WTC11 (cell line): ENCODE measurements around the gene SMARCA2. TPM values are rescaled to one million over a fixed set of nuclear protein-coding genes. Genes with fewer than 3 reads are reported as not detected.

ENCODE experiments used
- ATAC-seq: fragments of 200-7000 bp; cut with Tn5 transposase; 2 replicates; pipeline ENCODE4 v1.10.0; 2021; ENCODE audit warnings: mild to moderate bottlenecking, moderate library complexity
- CTCF ChIA-PET: fragments of 300-600 bp; sonication (Branson Sonifier 250); formaldehyde crosslinking; loops from one replicate; lab custom pipeline; 2021; ENCODE audit warnings: antibody characterized with exemption; lab: Charles Lee
- POLR2A ChIA-PET: fragments of 350-600 bp; sonication (Branson Sonifier 250); formaldehyde crosslinking; loops from one replicate; lab custom pipeline; 2021; ENCODE audit warnings: antibody characterized with exemption; lab: Charles Lee
- DNase-seq: peaks from one replicate; pipeline ENCODE4 v3.0.0; 2021; ENCODE audit warnings: low spot score
- H3K27ac Mint-ChIP-seq: 2 replicates; pipeline ENCODE4 v1.8.0; 2021; ENCODE audit warnings: mixed read lengths
- H3K27me3 Mint-ChIP-seq: 2 replicates; pipeline ENCODE4 v1.8.0; 2021; ENCODE audit warnings: low read depth, mild to moderate bottlenecking, moderate library complexity, mixed read lengths
- H3K36me3 Mint-ChIP-seq: 2 replicates; pipeline ENCODE4 v1.8.0; 2021; ENCODE audit warnings: mixed read lengths
- H3K4me1 Mint-ChIP-seq: 2 replicates; pipeline ENCODE4 v1.8.0; 2022; ENCODE audit warnings: mixed read lengths
- H3K4me3 Mint-ChIP-seq: 2 replicates; pipeline ENCODE4 v1.8.0; 2021; ENCODE audit warnings: mild to moderate bottlenecking, moderate library complexity, mixed read lengths
- H3K9me3 Mint-ChIP-seq: 2 replicates; pipeline ENCODE4 v1.8.0; 2021; ENCODE audit warnings: mixed read lengths
- ESRRA ChIP-seq: sonication (generic); formaldehyde crosslinking; IDR thresholded peaks from 2 replicates; pipeline ENCODE4 v1.8.1; 2022; ENCODE audit warnings: mild to moderate bottlenecking, missing genetic modification reagents, borderline replicate concordance
- FOXJ3 ChIP-seq: sonication (generic); formaldehyde crosslinking; IDR thresholded peaks from 2 replicates; pipeline ENCODE4 v1.9.0; 2021; ENCODE audit warnings: missing genetic modification reagents, mild to moderate bottlenecking, borderline replicate concordance
- FOXP1 ChIP-seq: sonication (generic); formaldehyde crosslinking; IDR thresholded peaks from 2 replicates; pipeline ENCODE4 v1.8.0; 2022; ENCODE audit warnings: missing genetic modification reagents, mild to moderate bottlenecking, moderate library complexity, borderline replicate concordance
- FOXP4 ChIP-seq: sonication (generic); formaldehyde crosslinking; IDR thresholded peaks from 2 replicates; pipeline ENCODE4 v1.8.0; 2022; ENCODE audit warnings: mild to moderate bottlenecking, missing genetic modification reagents
- GABPB1 ChIP-seq: sonication (generic); formaldehyde crosslinking; IDR thresholded peaks from 2 replicates; pipeline ENCODE4 v1.8.1; 2023; ENCODE audit warnings: mild to moderate bottlenecking, missing genetic modification reagents
- GTF2I ChIP-seq: fragments of 250-450 bp; sonication (Bioruptor Pico); conservative IDR thresholded peaks from 2 replicates; pipeline ENCODE4 v1.4.0; 2021; ENCODE audit warnings: mild to moderate bottlenecking
- JAZF1 ChIP-seq: fragments of 250-450 bp; sonication (Bioruptor Pico); IDR thresholded peaks from 2 replicates; pipeline ENCODE4 v1.9.0; 2021; ENCODE audit warnings: moderate library complexity, mild to moderate bottlenecking, inconsistent platforms
- MYBL2 ChIP-seq: sonication (generic); formaldehyde crosslinking; IDR thresholded peaks from 2 replicates; pipeline ENCODE4 v1.8.1; 2023; ENCODE audit warnings: mild to moderate bottlenecking, moderate library complexity, missing genetic modification reagents
- OVOL2 ChIP-seq: fragments of 250-450 bp; sonication (Bioruptor Pico); IDR thresholded peaks from 2 replicates; pipeline ENCODE4 v1.9.0; 2021; ENCODE audit warnings: mild to moderate bottlenecking, borderline replicate concordance
- RORB ChIP-seq: fragments of 250-450 bp; sonication (Bioruptor Pico); IDR thresholded peaks from 2 replicates; pipeline ENCODE4 v1.9.0; 2021; ENCODE audit warnings: mild to moderate bottlenecking
- SOX15 ChIP-seq: fragments of 250-450 bp; sonication (Bioruptor Pico); IDR thresholded peaks from 2 replicates; pipeline ENCODE4 v1.9.0; 2021; ENCODE audit warnings: mild to moderate bottlenecking
- ZNF121 ChIP-seq: sonication (generic); formaldehyde crosslinking; IDR thresholded peaks from 2 replicates; pipeline ENCODE4 v1.8.0; 2023; ENCODE audit warnings: missing genetic modification reagents
- ZNF219 ChIP-seq: sonication (generic); formaldehyde crosslinking; IDR thresholded peaks from 2 replicates; pipeline ENCODE4 v1.8.0; 2023; ENCODE audit warnings: missing genetic modification reagents, mild to moderate bottlenecking, borderline replicate concordance
- ZNF396 ChIP-seq: fragments of 250-450 bp; sonication (Bioruptor Pico); IDR thresholded peaks from 2 replicates; pipeline ENCODE4 v1.8.0; 2021; ENCODE audit warnings: mild to moderate bottlenecking, moderate library complexity, borderline replicate concordance
- total RNA-seq: library from RNA; stranded (reverse); gene quantifications from 3 replicates; pipeline ENCODE4 v1.2.3, GENCODE V29; 2021
- TF ChIP-seq, protein P1 (sequence below): sonication (generic); formaldehyde crosslinking; IDR thresholded peaks from 2 replicates; pipeline ENCODE4 v1.8.1; 2023; ENCODE audit warnings: mild to moderate bottlenecking, missing genetic modification reagents, borderline replicate concordance
- TF ChIP-seq, protein P2 (sequence below): fragments of 250-450 bp; sonication (Bioruptor Pico); IDR thresholded peaks from 2 replicates; pipeline ENCODE4 v1.9.0; 2021; ENCODE audit warnings: mild to moderate bottlenecking, borderline replicate concordance

Gene SMARCA2
- total RNA-seq, 1 experiment from 2014 or later: 20.3 TPM

- TF ChIP-seq, protein P1, sequence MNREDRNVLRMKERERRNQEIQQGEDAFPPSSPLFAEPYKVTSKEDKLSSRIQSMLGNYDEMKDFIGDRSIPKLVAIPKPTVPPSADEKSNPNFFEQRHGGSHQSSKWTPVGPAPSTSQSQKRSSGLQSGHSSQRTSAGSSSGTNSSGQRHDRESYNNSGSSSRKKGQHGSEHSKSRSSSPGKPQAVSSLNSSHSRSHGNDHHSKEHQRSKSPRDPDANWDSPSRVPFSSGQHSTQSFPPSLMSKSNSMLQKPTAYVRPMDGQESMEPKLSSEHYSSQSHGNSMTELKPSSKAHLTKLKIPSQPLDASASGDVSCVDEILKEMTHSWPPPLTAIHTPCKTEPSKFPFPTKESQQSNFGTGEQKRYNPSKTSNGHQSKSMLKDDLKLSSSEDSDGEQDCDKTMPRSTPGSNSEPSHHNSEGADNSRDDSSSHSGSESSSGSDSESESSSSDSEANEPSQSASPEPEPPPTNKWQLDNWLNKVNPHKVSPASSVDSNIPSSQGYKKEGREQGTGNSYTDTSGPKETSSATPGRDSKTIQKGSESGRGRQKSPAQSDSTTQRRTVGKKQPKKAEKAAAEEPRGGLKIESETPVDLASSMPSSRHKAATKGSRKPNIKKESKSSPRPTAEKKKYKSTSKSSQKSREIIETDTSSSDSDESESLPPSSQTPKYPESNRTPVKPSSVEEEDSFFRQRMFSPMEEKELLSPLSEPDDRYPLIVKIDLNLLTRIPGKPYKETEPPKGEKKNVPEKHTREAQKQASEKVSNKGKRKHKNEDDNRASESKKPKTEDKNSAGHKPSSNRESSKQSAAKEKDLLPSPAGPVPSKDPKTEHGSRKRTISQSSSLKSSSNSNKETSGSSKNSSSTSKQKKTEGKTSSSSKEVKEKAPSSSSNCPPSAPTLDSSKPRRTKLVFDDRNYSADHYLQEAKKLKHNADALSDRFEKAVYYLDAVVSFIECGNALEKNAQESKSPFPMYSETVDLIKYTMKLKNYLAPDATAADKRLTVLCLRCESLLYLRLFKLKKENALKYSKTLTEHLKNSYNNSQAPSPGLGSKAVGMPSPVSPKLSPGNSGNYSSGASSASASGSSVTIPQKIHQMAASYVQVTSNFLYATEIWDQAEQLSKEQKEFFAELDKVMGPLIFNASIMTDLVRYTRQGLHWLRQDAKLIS (CRISPR knock-in tag): no peak
- TF ChIP-seq MYBL2 (CRISPR knock-in tag) (no peak), GTF2I (no peak), OVOL2 (CRISPR knock-in tag) (no peak)
- TF ChIP-seq, all 79 proteins: peak for 0
These were observed 119.2 kb downstream of the SMARCA2 start (continued) for GRCh38 chr9:2134391-2134790.

DNA sequence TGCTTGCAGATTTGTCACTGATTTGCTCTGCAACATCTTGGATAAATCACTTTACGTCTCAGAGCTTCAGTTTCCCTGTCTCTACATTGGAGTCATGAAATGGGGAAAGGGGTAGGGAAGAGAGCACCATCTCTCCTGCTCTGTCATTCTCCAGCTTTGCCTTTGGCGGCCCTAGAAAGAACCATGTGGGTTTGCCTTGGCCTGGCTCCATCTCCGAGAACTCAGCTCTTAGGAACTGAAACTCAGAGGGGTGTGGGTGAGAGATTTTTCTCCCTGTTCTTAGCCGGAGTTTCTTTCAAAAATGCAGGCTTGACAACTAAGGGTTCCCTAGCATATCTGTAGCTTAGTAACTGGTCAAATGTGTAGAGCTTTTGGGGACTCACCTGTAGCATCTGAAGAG is 123.5 kb downstream of the SMARCA2 start:
- no peak for ATAC-seq
- no peak overlapping the region for H3K27ac Mint-ChIP-seq
- POLR2A ChIA-PET: no interaction called here

More for the DNA sequence above, 123.5 kb downstream of the SMARCA2 start:
- H3K27me3 Mint-ChIP-seq: no peaks in the 10 kb centered on the region
- H3K9me3 Mint-ChIP-seq: peaks cover 21% of the 10 kb centered on the region
- H3K36me3 Mint-ChIP-seq: peaks cover 13% of the 10 kb centered on the region
- no peak overlapping the region for H3K4me3 Mint-ChIP-seq
- peaks cover 11% of the 10 kb centered on the region for H3K4me1 Mint-ChIP-seq
- no peak for DNase-seq
- no peak for TF ChIP-seq GABPB1 (CRISPR knock-in tag)
- TF ChIP-seq ZNF121 (CRISPR knock-in tag): no peak
- TF ChIP-seq ZNF396: no peak
- TF ChIP-seq JAZF1: no peak
- no peak for TF ChIP-seq SOX15
- no peak for TF ChIP-seq FOXJ3 (CRISPR knock-in tag)
- TF ChIP-seq FOXP4: no peak
- TF ChIP-seq ZNF219: no peak
- TF ChIP-seq, protein P2, sequence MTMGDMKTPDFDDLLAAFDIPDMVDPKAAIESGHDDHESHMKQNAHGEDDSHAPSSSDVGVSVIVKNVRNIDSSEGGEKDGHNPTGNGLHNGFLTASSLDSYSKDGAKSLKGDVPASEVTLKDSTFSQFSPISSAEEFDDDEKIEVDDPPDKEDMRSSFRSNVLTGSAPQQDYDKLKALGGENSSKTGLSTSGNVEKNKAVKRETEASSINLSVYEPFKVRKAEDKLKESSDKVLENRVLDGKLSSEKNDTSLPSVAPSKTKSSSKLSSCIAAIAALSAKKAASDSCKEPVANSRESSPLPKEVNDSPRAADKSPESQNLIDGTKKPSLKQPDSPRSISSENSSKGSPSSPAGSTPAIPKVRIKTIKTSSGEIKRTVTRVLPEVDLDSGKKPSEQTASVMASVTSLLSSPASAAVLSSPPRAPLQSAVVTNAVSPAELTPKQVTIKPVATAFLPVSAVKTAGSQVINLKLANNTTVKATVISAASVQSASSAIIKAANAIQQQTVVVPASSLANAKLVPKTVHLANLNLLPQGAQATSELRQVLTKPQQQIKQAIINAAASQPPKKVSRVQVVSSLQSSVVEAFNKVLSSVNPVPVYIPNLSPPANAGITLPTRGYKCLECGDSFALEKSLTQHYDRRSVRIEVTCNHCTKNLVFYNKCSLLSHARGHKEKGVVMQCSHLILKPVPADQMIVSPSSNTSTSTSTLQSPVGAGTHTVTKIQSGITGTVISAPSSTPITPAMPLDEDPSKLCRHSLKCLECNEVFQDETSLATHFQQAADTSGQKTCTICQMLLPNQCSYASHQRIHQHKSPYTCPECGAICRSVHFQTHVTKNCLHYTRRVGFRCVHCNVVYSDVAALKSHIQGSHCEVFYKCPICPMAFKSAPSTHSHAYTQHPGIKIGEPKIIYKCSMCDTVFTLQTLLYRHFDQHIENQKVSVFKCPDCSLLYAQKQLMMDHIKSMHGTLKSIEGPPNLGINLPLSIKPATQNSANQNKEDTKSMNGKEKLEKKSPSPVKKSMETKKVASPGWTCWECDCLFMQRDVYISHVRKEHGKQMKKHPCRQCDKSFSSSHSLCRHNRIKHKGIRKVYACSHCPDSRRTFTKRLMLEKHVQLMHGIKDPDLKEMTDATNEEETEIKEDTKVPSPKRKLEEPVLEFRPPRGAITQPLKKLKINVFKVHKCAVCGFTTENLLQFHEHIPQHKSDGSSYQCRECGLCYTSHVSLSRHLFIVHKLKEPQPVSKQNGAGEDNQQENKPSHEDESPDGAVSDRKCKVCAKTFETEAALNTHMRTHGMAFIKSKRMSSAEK (CRISPR knock-in tag): no peak
- TF ChIP-seq RORB (CRISPR knock-in tag): no peak
- TF ChIP-seq FOXP1: no peak
- no peak for TF ChIP-seq ESRRA (CRISPR knock-in tag)
- CTCF ChIA-PET: no interaction called here
